Upper lobe of left lung (tissue), 6 donors: ENCODE measurements around the gene MRPL14. TPM values are rescaled to one million over a fixed set of nuclear protein-coding genes. Genes with fewer than 3 reads are reported as not detected.

ENCODE experiments used
- ATAC-seq, 2 donors: fragments of 200-7000 bp; cut with Tn5 transposase; one replicate each; pipeline ENCODE4 v1.9.1; 2022; ENCODE audit warnings: mild to moderate bottlenecking in 2 of 2, moderate library complexity in 2 of 2; ENCODE audit not compliant: low FRiP score in 2 of 2
- DNase-seq, 2 donors: peaks; one replicate each; pipeline ENCODE4 v3.0.0-alpha.2; 2019 to 2020
- H3K27ac ChIP-seq, 4 donors: fragments of 200-600 bp; sonication (generic); one replicate each; pipeline ENCODE4 v1.5.1; 2016 to 2019
- H3K27me3 ChIP-seq, 4 donors: fragments of 200-600 bp; sonication (generic); one replicate each; pipeline ENCODE4 v1.5.1; 2017 to 2019
- H3K36me3 ChIP-seq, 4 donors: fragments of 200-600 bp; sonication (generic); one replicate each; pipeline ENCODE4 v1.5.1; 2016 to 2019
- H3K4me1 ChIP-seq, 4 donors: fragments of 200-600 bp; sonication (generic); one replicate each; pipeline ENCODE4 v1.5.1; 2018 to 2019
- H3K4me3 ChIP-seq, 4 donors: fragments of 200-600 bp; sonication (generic); one replicate each; pipeline ENCODE4 v1.5.1; 2017 to 2019; ENCODE audit warnings: mild to moderate bottlenecking in 2 of 4, moderate library complexity in 1 of 4
- H3K9me3 ChIP-seq, 4 donors: fragments of 200-600 bp; sonication (generic); one replicate each; pipeline ENCODE4 v1.5.1; 2018 to 2019
- EP300 ChIP-seq, 4 donors: sonication (generic); formaldehyde crosslinking; IDR thresholded peaks; one replicate each; pipeline ENCODE4 v1.5.1; 2017; ENCODE audit warnings: antibody characterized with exemption in 4 of 4, control low read depth in 2 of 4
- POLR2A ChIP-seq, 4 donors: fragments of 450-650 bp; IDR thresholded peaks; one replicate each; pipeline ENCODE4 v1.5.1; 2016 to 2017; ENCODE audit warnings: antibody characterized with exemption in 4 of 4, mild to moderate bottlenecking in 2 of 4
- POLR2AphosphoS5 ChIP-seq, 2 donors: sonication (generic); formaldehyde crosslinking; IDR thresholded peaks; one replicate each; pipeline ENCODE4 v1.5.1; 2017; ENCODE audit warnings: antibody characterized with exemption in 2 of 2
- WGBS, 2 donors: methylation state at CpG; one replicate each; pipeline ENCODE4 v1.1.5; 2017 to 2018; 5-methylcytosine and 5-hydroxymethylcytosine counted together
- total RNA-seq, 6 donors: library from RNA; depleted of rRNA in 4 of 6; stranded (reverse); fragments of >200 nt in 4 of 6; gene quantifications; one replicate each; pipeline versions ENCODE4 v1.1.0 to v1.2.1, GENCODE V29; 2016 to 2021
- TF ChIP-seq, protein P1 (sequence below), 6 experiments: fragments of 450-650 bp in 4 of 6; fragments of 200-600 bp in 2 of 6; sonication (generic) in 2 of 6; IDR thresholded peaks; one replicate each; pipeline ENCODE4 v1.5.1; 2016 to 2019; ENCODE audit warnings: antibody characterized with exemption in 6 of 6
- donor health status: DM: no; HTN: no; CAD: no; lungs with moderate emphysema.
- donor health status: DM: no; HTN: yes; CAD: no; lungs with severe emphysema.

Gene MRPL14
- total RNA-seq, 6 donors from 2014 or later, result 89.1 to 164 (median 97.7) TPM

DNA sequence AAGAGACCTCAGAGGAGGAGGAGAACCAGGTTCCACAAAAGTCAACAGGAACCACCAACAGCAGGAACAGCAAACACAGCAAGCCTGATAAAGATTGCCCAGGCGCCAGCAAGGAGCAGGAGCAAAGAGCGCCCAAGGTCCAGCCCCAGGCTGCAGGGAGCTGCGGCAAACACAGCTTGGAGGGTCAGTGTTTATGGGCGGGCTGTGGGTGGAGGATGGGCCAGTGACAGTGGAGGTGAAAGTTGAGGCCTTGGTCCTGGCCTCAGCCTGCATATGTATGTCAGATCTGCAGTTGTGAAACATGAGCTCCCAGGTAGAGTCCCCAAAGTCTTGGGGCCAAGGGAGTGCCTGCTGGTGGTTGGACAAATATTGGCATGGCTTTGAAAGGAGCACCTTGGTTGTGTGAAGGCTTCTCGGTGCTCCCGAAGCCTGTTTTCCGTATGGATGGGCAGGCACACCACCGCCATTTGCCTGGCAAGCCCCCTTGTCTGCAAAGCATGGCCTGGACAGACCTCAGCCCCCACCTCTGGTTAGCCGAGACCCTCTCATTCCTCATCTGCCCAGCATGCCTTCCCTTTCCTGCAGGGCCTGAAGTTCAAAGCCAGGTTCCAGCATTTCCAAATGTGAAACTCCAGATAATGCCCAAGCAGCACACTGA, 29.4 kb upstream of the MRPL14 start:
- TF ChIP-seq POLR2A (IDR thresholded peaks at IDR 0.05) (peak in 1 of 4 donors; percentile 4), EP300 (IDR thresholded peaks at IDR 0.05) (no peak), POLR2AphosphoS5 (IDR thresholded peaks at IDR 0.05) (no peak)
- TF ChIP-seq, protein P1, sequence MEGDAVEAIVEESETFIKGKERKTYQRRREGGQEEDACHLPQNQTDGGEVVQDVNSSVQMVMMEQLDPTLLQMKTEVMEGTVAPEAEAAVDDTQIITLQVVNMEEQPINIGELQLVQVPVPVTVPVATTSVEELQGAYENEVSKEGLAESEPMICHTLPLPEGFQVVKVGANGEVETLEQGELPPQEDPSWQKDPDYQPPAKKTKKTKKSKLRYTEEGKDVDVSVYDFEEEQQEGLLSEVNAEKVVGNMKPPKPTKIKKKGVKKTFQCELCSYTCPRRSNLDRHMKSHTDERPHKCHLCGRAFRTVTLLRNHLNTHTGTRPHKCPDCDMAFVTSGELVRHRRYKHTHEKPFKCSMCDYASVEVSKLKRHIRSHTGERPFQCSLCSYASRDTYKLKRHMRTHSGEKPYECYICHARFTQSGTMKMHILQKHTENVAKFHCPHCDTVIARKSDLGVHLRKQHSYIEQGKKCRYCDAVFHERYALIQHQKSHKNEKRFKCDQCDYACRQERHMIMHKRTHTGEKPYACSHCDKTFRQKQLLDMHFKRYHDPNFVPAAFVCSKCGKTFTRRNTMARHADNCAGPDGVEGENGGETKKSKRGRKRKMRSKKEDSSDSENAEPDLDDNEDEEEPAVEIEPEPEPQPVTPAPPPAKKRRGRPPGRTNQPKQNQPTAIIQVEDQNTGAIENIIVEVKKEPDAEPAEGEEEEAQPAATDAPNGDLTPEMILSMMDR (IDR thresholded peaks at IDR 0.05), result no peak
- Histone ChIP-seq H3K27ac (no peak overlapping the region), H3K4me3 (no peak overlapping the region), H3K36me3 (peaks cover 0 to 13% (median 8%) of the 10 kb centered on the region in 4 donors), H3K9me3 (no peaks in the 10 kb centered on the region), H3K4me1 (peaks cover 0 to 4% (median 0%) of the 10 kb centered on the region in 4 donors), H3K27me3 (no peaks in the 10 kb centered on the region)
- ATAC-seq, result no peak
- no peak for DNase-seq
- WGBS, 2 donors, result 74 to 86% methylated on average over 8 to 9 of the region's 9 CpGs

GRCh38 chr6:44154067-44154466, 26.8 kb upstream of the MRPL14 start:
- Histone ChIP-seq H3K4me1 (peaks cover 0 to 8% (median 0%) of the 10 kb centered on the region in 4 donors), H3K27me3 (no peaks in the 10 kb centered on the region), H3K4me3 (no peak overlapping the region), H3K36me3 (peaks cover 0 to 29% (median 16%) of the 10 kb centered on the region in 4 donors), H3K27ac (peak overlapping the region in 1 of 4 donors; percentile 5), H3K9me3 (no peaks in the 10 kb centered on the region)
- 82 to 90% methylated on average over 10 to 12 of the region's 12 CpGs for WGBS, 2 donors
- DNase-seq, result no peak
- no peak for TF ChIP-seq POLR2AphosphoS5 (IDR thresholded peaks at IDR 0.05)
- ATAC-seq, result no peak

DNA sequence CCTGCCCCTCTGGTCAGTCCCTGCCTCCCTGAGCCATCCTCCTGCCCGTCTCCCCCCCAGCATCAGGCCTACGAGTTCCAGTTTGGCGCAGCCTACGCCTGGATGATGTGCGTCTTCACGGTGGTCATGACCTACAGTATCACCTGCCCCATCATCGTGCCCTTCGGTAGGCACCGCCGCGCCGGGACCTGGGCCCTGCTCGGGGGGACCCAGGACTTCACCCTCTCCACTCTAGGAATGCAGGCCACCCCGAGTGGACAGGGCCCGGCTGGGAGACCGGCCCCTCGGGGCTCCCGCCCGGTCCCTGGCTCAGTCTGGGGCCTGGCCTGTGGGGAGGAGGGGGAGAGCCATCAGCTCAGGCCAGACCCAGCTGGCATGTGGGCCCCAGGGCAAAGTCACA, 25.3 kb upstream of the MRPL14 start:
- TF ChIP-seq, protein P1 (IDR thresholded peaks at IDR 0.05), result no peak
- no peak for TF ChIP-seq POLR2AphosphoS5 (IDR thresholded peaks at IDR 0.05)
- peaks cover 0 to 8% (median 0%) of the 10 kb centered on the region in 4 donors for H3K4me1 ChIP-seq
- ATAC-seq (no peak), DNase-seq (peak in 1 of 2 donors; percentile 83)
- no peaks in the 10 kb centered on the region for H3K9me3 ChIP-seq
- H3K27ac ChIP-seq, result no peak overlapping the region
- no peak overlapping the region for H3K4me3 ChIP-seq
- peaks cover 8 to 45% (median 29%) of the 10 kb centered on the region in 4 donors for H3K36me3 ChIP-seq
- WGBS, 2 donors, result 93% methylated on average over 10 to 18 of the region's 19 CpGs
- no peaks in the 10 kb centered on the region for H3K27me3 ChIP-seq

- H3K4me1 ChIP-seq, result peaks cover 0 to 8% (median 0%) of the 10 kb centered on the region in 4 donors
- no peak overlapping the region for H3K4me3 ChIP-seq
- H3K27ac ChIP-seq, result no peak overlapping the region
- no peak for TF ChIP-seq POLR2A (IDR thresholded peaks at IDR 0.05)
- TF ChIP-seq, protein P1 (IDR thresholded peaks at IDR 0.05), result no peak
- TF ChIP-seq EP300 (IDR thresholded peaks at IDR 0.05), result no peak
- TF ChIP-seq POLR2AphosphoS5 (IDR thresholded peaks at IDR 0.05), result no peak
- H3K27me3 ChIP-seq, result no peaks in the 10 kb centered on the region
- ATAC-seq (no peak), DNase-seq (no peak)
- 50 to 81% methylated on average over 5 to 8 of the region's 8 CpGs for WGBS, 2 donors
- no peaks in the 10 kb centered on the region for H3K9me3 ChIP-seq
- H3K36me3 ChIP-seq, result peaks cover 12 to 49% (median 34%) of the 10 kb centered on the region in 4 donors
These were observed 24.8 kb upstream of the MRPL14 start for GRCh38 chr6:44152109-44152461.

DNA sequence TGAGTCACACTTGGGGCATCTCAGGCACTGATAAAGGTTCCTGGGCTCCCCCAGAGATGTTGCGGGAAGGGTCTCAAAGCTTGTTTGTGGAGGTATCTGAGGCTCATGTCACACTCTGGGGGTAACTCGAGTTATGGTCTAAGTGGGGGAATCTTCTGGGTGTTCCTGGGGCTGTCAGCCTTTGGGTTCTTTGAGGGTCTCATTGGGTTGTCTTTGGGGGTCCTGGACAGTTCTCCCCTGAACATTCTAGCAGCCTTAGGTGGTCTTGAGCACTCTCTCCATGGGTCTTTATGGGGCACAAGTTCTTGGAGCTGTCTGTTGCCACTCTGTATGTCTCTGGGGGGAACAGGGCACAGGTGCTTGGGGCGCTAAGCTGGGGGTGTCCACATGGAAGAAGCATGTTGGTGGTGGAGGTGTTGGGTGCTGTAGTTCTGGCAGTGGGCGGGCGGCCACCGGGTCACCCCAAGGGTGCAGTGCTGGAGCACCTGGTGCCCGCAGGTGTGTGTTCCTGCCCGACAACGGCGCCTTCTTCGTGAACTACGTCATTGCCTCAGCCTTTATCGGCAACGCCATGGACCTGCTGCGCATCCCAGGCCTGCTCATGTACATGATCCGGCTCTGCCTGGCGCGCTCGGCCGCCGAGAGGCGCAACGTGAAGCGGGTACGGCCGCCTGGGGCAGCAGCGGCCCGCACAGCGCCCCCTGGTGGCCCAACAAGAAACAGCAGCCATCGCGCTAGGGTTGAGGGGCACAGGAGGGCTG, 24.3 kb upstream of the MRPL14 start:
- DNase-seq (peak; percentile 81 to 96), ATAC-seq (peak; percentile 83 to 89)
- H3K36me3 ChIP-seq, result peaks cover 12 to 55% (median 39%) of the 10 kb centered on the region in 4 donors
- WGBS, 2 donors, result 16 to 100% methylated on average over 1 to 28 of the region's 31 CpGs
- H3K4me1 ChIP-seq, result peaks cover 0 to 8% (median 0%) of the 10 kb centered on the region in 4 donors
- H3K27ac ChIP-seq, result no peak overlapping the region
- H3K27me3 ChIP-seq, result no peaks in the 10 kb centered on the region
- TF ChIP-seq, protein P1 (IDR thresholded peaks at IDR 0.05), result peak; percentile 97 to 99 (median 98)
- no peak for TF ChIP-seq POLR2AphosphoS5 (IDR thresholded peaks at IDR 0.05)
- no peaks in the 10 kb centered on the region for H3K9me3 ChIP-seq
- H3K4me3 ChIP-seq, result no peak overlapping the region
